Mesendoderm (in vitro differentiated cells): ENCODE measurements around the gene WNT4.

Experiments
- DNase-seq: peaks from one replicate; pipeline ENCODE4 v3.0.0; 2013
- H2AK5ac ChIP-seq: 2 replicates; pipeline ENCODE4 v1.6.1; 2013; ENCODE audit warnings: low read length, inconsistent platforms
- H2BK120ac ChIP-seq: 2 replicates; pipeline ENCODE4 v1.6.1; 2013; ENCODE audit warnings: low read depth, mild to moderate bottlenecking, low read length, moderate library complexity, mixed read lengths
- H2BK15ac ChIP-seq: replicated peaks from 2 replicates; pipeline ENCODE4 v1.6.1; 2013; ENCODE audit warnings: low read depth, mild to moderate bottlenecking, moderate library complexity
- H2BK5ac ChIP-seq: 2 replicates; pipeline ENCODE4 v1.6.1; 2013; ENCODE audit warnings: low read length, inconsistent platforms
- H3K18ac ChIP-seq: 2 replicates; pipeline ENCODE4 v1.6.1; 2013; ENCODE audit warnings: mild to moderate bottlenecking, low read length, mixed read lengths
- H3K23ac ChIP-seq: one replicate; pipeline ENCODE4 v1.6.1; 2013; ENCODE audit warnings: low read length
- H3K27ac ChIP-seq: 2 replicates; pipeline ENCODE4 v1.5.1; 2013; ENCODE audit warnings: low read depth, mild to moderate bottlenecking, inconsistent platforms, low read length, moderate library complexity
- H3K27me3 ChIP-seq: 2 replicates; pipeline ENCODE4 v1.6.1; 2013; ENCODE audit warnings: low read length, control low read depth, mild to moderate bottlenecking, inconsistent platforms; ENCODE audit not compliant: insufficient read depth, poor library complexity
- H3K36me3 ChIP-seq: 2 replicates; pipeline ENCODE4 v1.6.1; 2013; ENCODE audit warnings: low read length, inconsistent platforms; ENCODE audit not compliant: control insufficient read depth, insufficient read depth
- H3K4ac ChIP-seq: one replicate; pipeline ENCODE4 v1.6.1; 2013; ENCODE audit warnings: low read depth, mild to moderate bottlenecking, low read length, moderate library complexity
- H3K4me1 ChIP-seq: 2 replicates; pipeline ENCODE4 v1.6.1; 2013; ENCODE audit warnings: low read depth, low read length, inconsistent platforms; ENCODE audit not compliant: control insufficient read depth
- H3K4me2 ChIP-seq: 2 replicates; pipeline ENCODE4 v1.6.1; 2013; ENCODE audit warnings: low read length
- H3K4me3 ChIP-seq: 2 replicates; pipeline ENCODE4 v1.5.1; 2013; ENCODE audit warnings: mild to moderate bottlenecking, low read length
- H3K56ac ChIP-seq: one replicate; pipeline ENCODE4 v1.6.1; 2013; ENCODE audit warnings: low read length
- H3K79me1 ChIP-seq: 2 replicates; pipeline ENCODE4 v1.6.1; 2013; ENCODE audit warnings: low read length, inconsistent platforms
- H3K79me2 ChIP-seq: 2 replicates; pipeline ENCODE4 v1.6.1; 2013; ENCODE audit warnings: mild to moderate bottlenecking, low read length; ENCODE audit not compliant: control insufficient read depth, insufficient read depth
- H3K9ac ChIP-seq: 2 replicates; pipeline ENCODE4 v1.6.1; 2013; ENCODE audit warnings: low read length, inconsistent platforms
- H4K5ac ChIP-seq: one replicate; pipeline ENCODE4 v1.6.1; 2013; ENCODE audit warnings: low read length
- H4K8ac ChIP-seq: one replicate; pipeline ENCODE4 v1.6.1; 2013; ENCODE audit warnings: low read depth, mild to moderate bottlenecking, control low read depth, low read length, moderate library complexity
- WGBS: extraction: QIAGEN DNeasy Blood & Tissue Kit; methylation state at CpG from one replicate; pipeline ENCODE4 v1.1.7; 2013; ENCODE audit warnings: low lambda C conversion rate, missing lambda C conversion rate; ENCODE audit not compliant: insufficient coverage; ENCODE audit errors: extremely low coverage; 5-methylcytosine and 5-hydroxymethylcytosine counted together

WNT4 gene

GRCh38 chr1:22169816-22170215 is 26.9 kb upstream of the WNT4 start:
- H3K27ac ChIP-seq = no peak overlapping the region
- H3K79me1 ChIP-seq = no peaks in the 10 kb centered on the region
- WGBS = no CpG with 5 or more reads among the region's 4 CpGs
- H3K4me1 ChIP-seq = peaks cover 2% of the 10 kb centered on the region
- H3K27me3 ChIP-seq = no peaks in the 10 kb centered on the region
- H2BK5ac ChIP-seq = no peak overlapping the region
- no peak overlapping the region for H3K4me3 ChIP-seq
- no peak overlapping the region for H4K5ac ChIP-seq
- H3K18ac ChIP-seq = no peak overlapping the region
- H2BK15ac ChIP-seq = no peak overlapping the region
- H3K4ac ChIP-seq = no peak overlapping the region
- H3K79me2 ChIP-seq = no peaks in the 10 kb centered on the region
- no peaks in the 10 kb centered on the region for H3K36me3 ChIP-seq
- H3K56ac ChIP-seq = no peak overlapping the region
- no peak overlapping the region for H3K9ac ChIP-seq
- no peak for DNase-seq
- no peak overlapping the region for H3K23ac ChIP-seq
- H3K4me2 ChIP-seq = no peak overlapping the region
- H2AK5ac ChIP-seq = no peak overlapping the region
- no peak overlapping the region for H4K8ac ChIP-seq
- H2BK120ac ChIP-seq = no peak overlapping the region

- no peak overlapping the region for H4K8ac ChIP-seq
- H2BK5ac ChIP-seq = no peak overlapping the region
- H3K4ac ChIP-seq = no peak overlapping the region
- no peaks in the 10 kb centered on the region for H3K27me3 ChIP-seq
- H3K79me1 ChIP-seq = no peaks in the 10 kb centered on the region
- H3K18ac ChIP-seq = no peak overlapping the region
- H3K4me1 ChIP-seq = peaks cover 2% of the 10 kb centered on the region
- no peak overlapping the region for H3K56ac ChIP-seq
- no peaks in the 10 kb centered on the region for H3K79me2 ChIP-seq
- H3K27ac ChIP-seq = no peak overlapping the region
- no peak overlapping the region for H4K5ac ChIP-seq
- WGBS = no CpG with 5 or more reads among the region's 4 CpGs
- no peak for DNase-seq
- no peak overlapping the region for H3K4me2 ChIP-seq
- H2BK120ac ChIP-seq = no peak overlapping the region
- no peak overlapping the region for H3K9ac ChIP-seq
- H2AK5ac ChIP-seq = no peak overlapping the region
- H3K4me3 ChIP-seq = no peak overlapping the region
- H3K23ac ChIP-seq = no peak overlapping the region
- H2BK15ac ChIP-seq = no peak overlapping the region
- H3K36me3 ChIP-seq = no peaks in the 10 kb centered on the region
Observed at GRCh38 chr1:22168412-22168973, 25.6 kb upstream of the WNT4 start.

- Histone ChIP-seq H4K8ac (no peak overlapping the region), H3K4me3 (no peak overlapping the region), H2BK5ac (no peak overlapping the region), H2BK15ac (no peak overlapping the region), H3K56ac (no peak overlapping the region), H3K4me1 (no peaks in the 10 kb centered on the region), H3K79me2 (no peaks in the 10 kb centered on the region), H3K36me3 (no peaks in the 10 kb centered on the region), H3K27me3 (no peaks in the 10 kb centered on the region), H2BK120ac (no peak overlapping the region), H3K79me1 (no peaks in the 10 kb centered on the region), H3K4ac (no peak overlapping the region), H2AK5ac (no peak overlapping the region), H3K4me2 (no peak overlapping the region), H3K9ac (no peak overlapping the region), H3K27ac (no peak overlapping the region), H3K23ac (no peak overlapping the region), H3K18ac (no peak overlapping the region), H4K5ac (no peak overlapping the region)
- no CpG with 5 or more reads among the region's 1 CpG for WGBS
- DNase-seq = peak; percentile 40
Observed at GRCh38 chr1:22166439-22166838, 23.5 kb upstream of the WNT4 start.

GRCh38 chr1:22164841-22165808 is 22.2 kb upstream of the WNT4 start:
- no peak overlapping the region for H2BK15ac ChIP-seq
- H3K79me2 ChIP-seq = no peaks in the 10 kb centered on the region
- H3K4me1 ChIP-seq = no peaks in the 10 kb centered on the region
- no peak overlapping the region for H3K9ac ChIP-seq
- no peak overlapping the region for H3K18ac ChIP-seq
- no peaks in the 10 kb centered on the region for H3K79me1 ChIP-seq
- no peaks in the 10 kb centered on the region for H3K27me3 ChIP-seq
- no peak overlapping the region for H2BK120ac ChIP-seq
- H3K56ac ChIP-seq = no peak overlapping the region
- no peak overlapping the region for H3K23ac ChIP-seq
- no peak overlapping the region for H2AK5ac ChIP-seq
- no peak overlapping the region for H4K5ac ChIP-seq
- H3K36me3 ChIP-seq = no peaks in the 10 kb centered on the region
- no peak overlapping the region for H4K8ac ChIP-seq
- H2BK5ac ChIP-seq = no peak overlapping the region
- DNase-seq = no peak
- H3K4me3 ChIP-seq = no peak overlapping the region
- H3K4ac ChIP-seq = no peak overlapping the region
- H3K4me2 ChIP-seq = no peak overlapping the region
- no CpG with 5 or more reads among the region's 14 CpGs for WGBS
- no peak overlapping the region for H3K27ac ChIP-seq

GRCh38 chr1:22163564-22163963 is 20.7 kb upstream of the WNT4 start:
- Histone ChIP-seq H2BK5ac (no peak overlapping the region), H3K18ac (no peak overlapping the region), H2BK15ac (no peak overlapping the region), H3K4me1 (no peaks in the 10 kb centered on the region), H3K36me3 (no peaks in the 10 kb centered on the region), H2BK120ac (no peak overlapping the region), H4K5ac (no peak overlapping the region), H4K8ac (no peak overlapping the region), H2AK5ac (no peak overlapping the region), H3K4me2 (no peak overlapping the region), H3K56ac (no peak overlapping the region), H3K79me2 (no peaks in the 10 kb centered on the region), H3K27ac (no peak overlapping the region), H3K23ac (no peak overlapping the region), H3K9ac (no peak overlapping the region), H3K4ac (no peak overlapping the region), H3K79me1 (no peaks in the 10 kb centered on the region), H3K27me3 (no peaks in the 10 kb centered on the region), H3K4me3 (no peak overlapping the region)
- no CpG with 5 or more reads among the region's 6 CpGs for WGBS
- no peak for DNase-seq
